GM12864 (cell line): ENCODE measurements around the gene RHO.
"Not testable (repeated sequence)": the region's sequence is repeated elsewhere in the genome, so short reads cannot be mapped to it uniquely, and the experiment has no call there.

Experiments
- DNase-seq: peaks from one replicate; pipeline ENCODE4 v3.0.0-alpha.2; 2011; ENCODE audit warnings: low read depth
- H3K4me3 ChIP-seq: 2 replicates; pipeline ENCODE4 v1.5.1; 2011; ENCODE audit warnings: mild to moderate bottlenecking, low read depth, low read length, control low read depth
- CTCF ChIP-seq: IDR thresholded peaks from 2 replicates; pipeline ENCODE4 v1.5.1; 2011; ENCODE audit warnings: low read depth, mild to moderate bottlenecking, moderate library complexity, low read length, control low read depth, inconsistent platforms; ENCODE audit errors: missing control alignments

Gene RHO

GRCh38 chr3:129505341-129505740 is 23.1 kb upstream of the RHO start:
- DNase-seq = no peak
- no peak for TF ChIP-seq CTCF
- H3K4me3 ChIP-seq = no peak overlapping the region

GRCh38 chr3:129506231-129506742 is 22.2 kb upstream of the RHO start:
- H3K4me3 ChIP-seq = no peak overlapping the region
- no peak for TF ChIP-seq CTCF
- no peak for DNase-seq

- no peak overlapping the region for H3K4me3 ChIP-seq
- DNase-seq = no peak
- no peak for TF ChIP-seq CTCF
Measured at GRCh38 chr3:129507181-129507831, 21.1 kb upstream of the RHO start.

- no peak for TF ChIP-seq CTCF
- no peak overlapping the region for H3K4me3 ChIP-seq
- no peak for DNase-seq
Measured at GRCh38 chr3:129512595-129512994, 15.8 kb upstream of the RHO start.

- no peak for TF ChIP-seq CTCF
- no peak overlapping the region for H3K4me3 ChIP-seq
- no peak for DNase-seq
Measured at GRCh38 chr3:129513705-129514104, 14.7 kb upstream of the RHO start.

GRCh38 chr3:129514110-129514509 is 14.3 kb upstream of the RHO start:
- no peak for TF ChIP-seq CTCF
- H3K4me3 ChIP-seq = no peak overlapping the region
- no peak for DNase-seq

- DNase-seq = no peak
- TF ChIP-seq CTCF = no peak
- no peak overlapping the region for H3K4me3 ChIP-seq
Measured at GRCh38 chr3:129514563-129514962, 13.9 kb upstream of the RHO start.

- DNase-seq, H3K4me3 ChIP-seq: not testable (repeated sequence)
Measured at GRCh38 chr3:129515108-129515820, 13.2 kb upstream of the RHO start.

- H3K4me3 ChIP-seq, DNase-seq: not testable (repeated sequence)
Measured at GRCh38 chr3:129515821-129516432, 12.5 kb upstream of the RHO start.
